ENCODE results near the gene RUVBL2.
"Not testable (repeated sequence)": the region's sequence is repeated elsewhere in the genome, so short reads cannot be mapped to it uniquely, and the experiment has no call there.

Gene RUVBL2

DNA sequence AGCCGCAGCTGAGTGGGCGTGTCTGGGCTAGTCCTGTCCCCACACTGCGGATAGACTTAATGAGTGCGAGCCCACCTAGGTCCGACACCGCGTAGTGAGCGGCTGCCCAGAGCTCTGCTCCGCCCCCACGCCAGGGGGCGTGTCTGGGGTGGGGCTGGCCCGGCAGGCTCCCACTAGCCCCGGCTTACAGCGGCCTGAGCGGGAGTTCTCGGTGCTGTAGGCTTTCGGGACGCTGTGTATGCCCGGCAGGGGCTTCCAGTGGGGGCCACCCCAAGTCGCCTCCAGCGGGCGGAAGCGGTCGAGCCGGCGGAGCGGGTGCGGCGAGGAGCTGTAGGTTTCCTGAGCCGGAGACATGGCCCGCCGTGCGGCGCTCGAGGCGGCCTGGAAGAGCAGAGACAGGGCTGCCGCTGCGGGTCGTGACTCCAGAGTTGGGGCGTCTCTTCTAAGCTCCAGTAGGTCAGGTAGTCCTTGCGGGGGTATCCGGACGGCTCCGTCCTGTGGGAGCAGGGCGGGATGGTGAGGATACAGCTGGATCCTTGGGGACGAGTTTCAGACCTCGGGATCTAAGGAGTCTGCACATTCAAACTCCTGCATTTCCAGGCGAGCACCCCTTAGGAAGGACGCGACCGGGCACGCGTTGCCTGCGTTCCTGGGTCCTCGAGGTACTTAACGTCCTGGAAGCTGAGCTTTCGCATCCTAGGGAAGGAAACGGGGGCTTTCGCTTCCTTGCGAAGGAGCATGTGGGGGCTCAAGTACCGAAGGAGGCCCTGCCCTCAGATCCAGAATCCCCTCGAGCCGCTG is 62.6 kb downstream of the RUVBL2 start:
- peak overlapping the region; percentile 54 for H3K4me3 ChIP-seq (ENCODE audit: control insufficient read depth, low read depth, low read length)
- TF ChIP-seq, protein P1, sequence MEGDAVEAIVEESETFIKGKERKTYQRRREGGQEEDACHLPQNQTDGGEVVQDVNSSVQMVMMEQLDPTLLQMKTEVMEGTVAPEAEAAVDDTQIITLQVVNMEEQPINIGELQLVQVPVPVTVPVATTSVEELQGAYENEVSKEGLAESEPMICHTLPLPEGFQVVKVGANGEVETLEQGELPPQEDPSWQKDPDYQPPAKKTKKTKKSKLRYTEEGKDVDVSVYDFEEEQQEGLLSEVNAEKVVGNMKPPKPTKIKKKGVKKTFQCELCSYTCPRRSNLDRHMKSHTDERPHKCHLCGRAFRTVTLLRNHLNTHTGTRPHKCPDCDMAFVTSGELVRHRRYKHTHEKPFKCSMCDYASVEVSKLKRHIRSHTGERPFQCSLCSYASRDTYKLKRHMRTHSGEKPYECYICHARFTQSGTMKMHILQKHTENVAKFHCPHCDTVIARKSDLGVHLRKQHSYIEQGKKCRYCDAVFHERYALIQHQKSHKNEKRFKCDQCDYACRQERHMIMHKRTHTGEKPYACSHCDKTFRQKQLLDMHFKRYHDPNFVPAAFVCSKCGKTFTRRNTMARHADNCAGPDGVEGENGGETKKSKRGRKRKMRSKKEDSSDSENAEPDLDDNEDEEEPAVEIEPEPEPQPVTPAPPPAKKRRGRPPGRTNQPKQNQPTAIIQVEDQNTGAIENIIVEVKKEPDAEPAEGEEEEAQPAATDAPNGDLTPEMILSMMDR (IDR thresholded peaks at IDR 0.05; ENCODE audit: control insufficient read depth, insufficient read depth, low read depth, low read length, missing control alignments), result peak; percentile 26
- no peak for DNase-seq (ENCODE audit: low read depth)

DNA sequence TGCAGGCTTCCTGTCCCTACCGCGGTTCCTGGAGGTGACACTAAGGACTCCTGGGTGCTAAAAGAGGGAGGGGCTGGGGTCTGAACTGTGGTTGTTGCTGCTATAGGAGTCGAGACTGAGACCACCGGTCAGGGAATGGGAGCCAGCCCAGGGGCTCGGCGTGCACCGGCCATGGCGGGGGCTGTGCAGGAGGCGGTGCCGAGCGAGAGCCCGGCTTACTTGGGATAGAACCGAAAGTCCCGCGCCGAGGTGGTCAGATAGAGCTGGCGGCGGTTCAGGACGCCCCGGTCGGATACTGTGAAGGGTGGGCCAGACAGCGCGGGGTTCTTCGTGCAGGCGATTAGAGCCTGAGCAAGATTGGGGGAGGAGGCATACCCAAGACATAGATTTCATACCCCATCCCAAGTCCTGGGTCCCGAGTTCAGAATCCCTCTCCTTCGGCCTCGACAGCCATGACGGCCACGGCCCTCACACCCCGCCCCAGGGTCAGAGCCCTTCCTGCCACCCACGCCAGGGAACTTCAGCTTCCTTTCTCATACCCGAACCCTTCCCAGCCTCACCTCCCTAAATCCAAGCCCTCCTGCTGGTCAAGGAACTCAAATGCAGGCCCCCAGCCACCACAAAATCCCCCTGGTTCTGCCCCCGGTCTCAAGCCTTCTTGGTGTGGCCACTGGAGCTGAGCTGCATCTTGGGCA is 63.4 kb downstream of the RUVBL2 start:
- peak overlapping the region; percentile 54 for H3K4me3 ChIP-seq (ENCODE audit: control insufficient read depth, low read depth, low read length)
- DNase-seq (ENCODE audit: low read depth), result not testable (repeated sequence)

DNA sequence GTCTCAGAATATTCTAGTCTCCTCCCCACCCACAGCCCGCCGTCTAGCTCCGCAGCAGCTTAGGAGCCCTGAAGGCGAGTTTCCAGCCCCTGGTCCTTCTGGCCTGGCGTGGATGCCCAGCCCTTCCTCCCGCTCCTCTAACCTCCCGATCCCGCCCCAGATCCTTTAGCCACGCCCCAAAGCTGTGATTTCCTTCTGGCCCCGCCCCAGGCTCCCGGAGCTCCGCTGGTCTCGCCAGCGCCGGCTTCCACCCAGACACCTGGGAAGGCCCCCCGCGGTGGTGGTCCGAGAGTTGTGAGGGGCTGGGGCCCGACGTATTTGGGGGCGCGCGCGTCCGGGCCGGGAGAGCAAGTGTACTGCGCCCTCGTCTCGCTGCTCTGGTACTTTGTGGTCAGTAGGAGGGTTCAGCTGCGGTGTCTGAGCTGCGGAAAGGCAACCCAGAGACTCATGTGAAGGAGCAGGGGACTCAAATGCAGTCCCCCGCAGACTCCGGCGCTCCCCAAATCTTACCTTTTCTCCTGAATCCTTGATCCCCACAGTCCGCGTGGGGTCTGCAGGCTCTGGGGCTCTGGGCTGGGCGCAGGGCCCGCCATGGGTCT is 64.0 kb downstream of the RUVBL2 start, which contains the start of gene CGB7:
Gene CGB7 (minus strand): TSS at position 114 of the 599 bp plus-strand sequence. CDS start 2,374 bp downstream, outside the sequence.
- TF ChIP-seq, protein P1 (IDR thresholded peaks at IDR 0.05; ENCODE audit: control insufficient read depth, insufficient read depth, low read depth, low read length, missing control alignments), result no peak
- DNase-seq (ENCODE audit: low read depth), result no peak
- peak within 1 kb of the TSS; percentile 54 for H3K4me3 ChIP-seq (ENCODE audit: control insufficient read depth, low read depth, low read length)

DNA sequence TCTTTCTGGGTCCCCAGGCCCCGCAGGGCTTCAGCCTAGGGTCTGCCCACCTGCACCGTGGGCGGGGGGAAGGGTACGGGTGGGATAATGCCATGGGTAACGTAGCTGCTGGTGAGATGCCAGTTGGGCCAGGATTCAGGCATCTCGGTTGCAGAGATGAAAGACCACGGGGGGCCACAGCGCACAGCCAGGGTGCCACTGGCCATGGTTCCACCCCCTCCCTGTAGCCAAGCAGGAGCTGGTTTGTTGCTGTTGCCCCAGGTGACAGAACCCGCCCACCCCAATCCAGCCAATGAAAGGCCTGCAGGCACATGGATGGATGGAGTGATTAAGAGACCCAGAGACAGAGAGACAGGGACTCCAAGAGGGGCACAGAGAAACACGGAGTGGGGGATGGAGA is 64.9 kb downstream of the RUVBL2 start:
- TF ChIP-seq, protein P1 (IDR thresholded peaks at IDR 0.05; ENCODE audit: control insufficient read depth, insufficient read depth, low read depth, low read length, missing control alignments), result no peak

DNA sequence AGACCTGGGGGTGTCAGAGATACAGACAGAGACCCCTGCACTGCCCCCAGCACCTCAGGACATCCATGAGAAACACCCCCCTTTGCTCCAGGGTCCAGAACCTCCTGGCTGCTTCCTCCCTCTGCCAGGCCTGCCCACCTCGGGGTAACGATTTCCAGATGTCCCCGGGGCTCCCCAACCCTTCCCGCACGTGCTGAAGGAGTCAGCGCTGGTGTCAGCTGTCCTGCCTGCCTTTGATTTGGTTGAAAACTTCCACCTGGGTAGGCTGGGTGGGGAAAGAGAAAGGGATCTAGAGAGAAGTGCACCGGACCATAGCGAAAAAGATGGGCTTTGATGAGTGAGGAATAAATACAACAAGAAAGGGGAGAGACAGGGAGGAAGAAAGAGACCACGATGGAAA is 65.4 kb downstream of the RUVBL2 start:
- TF ChIP-seq, protein P1 (IDR thresholded peaks at IDR 0.05; ENCODE audit: control insufficient read depth, insufficient read depth, low read depth, low read length, missing control alignments), result no peak
- no peak for DNase-seq (ENCODE audit: low read depth)
- no peak overlapping the region for H3K4me3 ChIP-seq (ENCODE audit: control insufficient read depth, low read depth, low read length)

More for the DNA sequence above, 64.9 kb downstream of the RUVBL2 start:
- no peak overlapping the region for H3K4me3 ChIP-seq (ENCODE audit: control insufficient read depth, low read depth, low read length)
- no peak for DNase-seq (ENCODE audit: low read depth)

DNA sequence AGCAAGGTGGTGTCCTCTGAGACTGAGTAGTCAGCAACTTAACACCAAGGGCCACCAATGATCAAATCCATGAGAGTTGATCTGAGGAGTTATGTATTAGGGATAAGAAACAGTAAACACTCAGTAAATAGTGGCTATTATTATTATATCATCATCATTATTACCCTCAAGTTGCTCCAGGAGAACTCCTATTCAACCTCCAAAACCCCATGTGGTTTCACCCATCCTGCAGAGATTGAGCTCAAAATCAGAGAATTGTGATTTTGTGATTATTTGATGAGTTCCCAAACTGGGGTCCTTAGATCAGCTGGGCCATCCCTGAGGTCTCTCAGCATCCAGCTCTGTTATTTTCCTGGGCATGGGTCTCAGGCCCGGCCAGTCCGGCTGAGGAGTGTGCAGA is 67.3 kb downstream of the RUVBL2 start:
- no peak for DNase-seq (ENCODE audit: low read depth)
- H3K4me3 ChIP-seq (ENCODE audit: control insufficient read depth, low read depth, low read length), result no peak overlapping the region
- TF ChIP-seq, protein P1 (IDR thresholded peaks at IDR 0.05; ENCODE audit: control insufficient read depth, insufficient read depth, low read depth, low read length, missing control alignments), result no peak

DNA sequence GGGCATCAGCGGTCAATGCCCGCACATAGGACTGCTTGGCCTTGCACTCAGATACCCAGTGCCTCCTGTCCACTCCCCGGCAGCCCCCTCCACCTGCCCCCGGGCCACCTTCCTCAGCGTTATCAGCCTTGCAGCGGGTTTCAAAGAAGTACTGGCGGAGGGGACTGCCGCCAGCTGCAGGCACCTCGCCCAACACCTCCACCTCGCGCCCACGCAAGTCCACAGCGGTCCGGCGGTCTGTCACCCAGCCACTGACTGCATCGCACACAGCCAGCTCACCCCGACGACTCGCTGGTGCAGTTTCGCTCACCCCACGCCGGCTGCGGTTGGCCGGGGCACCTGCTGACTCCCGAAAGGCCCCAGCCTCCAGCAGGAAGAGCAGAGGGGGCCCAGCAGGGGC is 67.8 kb downstream of the RUVBL2 start:
- DNase-seq (ENCODE audit: low read depth), result no peak
- TF ChIP-seq, protein P1 (IDR thresholded peaks at IDR 0.05; ENCODE audit: control insufficient read depth, insufficient read depth, low read depth, low read length, missing control alignments), result no peak
- H3K4me3 ChIP-seq (ENCODE audit: control insufficient read depth, low read depth, low read length), result no peak overlapping the region

Measured in AG09309 (cell line).